HK-2 (cell line): Measurements from ENCODE around the gene CIAPIN1.
"Not testable (repeated sequence)": the region's sequence is repeated elsewhere in the genome, so short reads cannot be mapped to it uniquely, and the experiment has no call there.

ENCODE experiments used
- DNase-seq: peaks from one replicate; pipeline ENCODE4 v3.0.0-alpha.2; 2018; ENCODE audit not compliant: unreplicated experiment

The CIAPIN1 gene

DNA sequence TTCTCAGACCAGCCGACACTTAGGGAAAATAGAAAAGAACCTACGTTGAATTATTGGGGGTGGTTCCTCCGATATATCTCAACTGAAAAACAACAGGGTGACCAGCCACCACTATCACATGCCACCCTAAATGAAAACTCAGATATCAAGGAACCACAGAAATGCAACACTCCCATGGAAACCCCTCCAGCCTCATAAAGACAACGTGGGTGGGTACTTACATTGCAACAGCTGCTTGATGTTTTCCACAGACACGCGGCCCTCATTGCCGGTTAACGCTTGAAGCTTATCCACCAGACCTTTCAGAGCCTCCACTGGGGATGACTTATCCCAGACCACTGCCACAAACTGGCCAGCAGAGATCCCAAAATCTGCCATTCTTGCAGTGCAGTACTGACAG, 6.6 kb downstream of the CIAPIN1 start:
- DNase-seq = not testable (repeated sequence)

- not testable (repeated sequence) for DNase-seq
These were observed 7.2 kb downstream of the CIAPIN1 start for GRCh38 chr16:57439947-57440346.

GRCh38 chr16:57435838-57436237, 11.3 kb downstream of the CIAPIN1 start:
- DNase-seq = no peak

DNA sequence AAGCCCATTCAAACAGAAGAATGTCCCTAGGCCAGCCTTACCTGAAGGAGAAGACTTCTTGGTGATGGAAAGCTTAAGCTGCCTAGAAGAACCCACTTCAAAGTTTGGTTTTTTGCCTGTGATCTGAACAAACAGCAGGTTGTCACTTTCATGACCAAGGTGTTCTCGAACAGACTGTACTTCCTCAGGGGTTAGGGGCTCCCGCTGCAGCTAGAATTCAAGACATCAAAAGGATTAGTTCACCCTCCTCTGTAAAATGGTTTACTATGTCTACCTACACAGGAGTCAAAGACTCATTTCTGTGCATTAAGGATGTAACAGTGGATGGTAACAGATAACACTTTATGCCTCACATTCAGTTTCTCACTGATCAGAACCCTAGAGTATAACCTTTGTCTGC, 13.2 kb downstream of the CIAPIN1 start:
- no peak for DNase-seq

GRCh38 chr16:57432989-57433388, 14.2 kb downstream of the CIAPIN1 start:
- no peak for DNase-seq

DNA sequence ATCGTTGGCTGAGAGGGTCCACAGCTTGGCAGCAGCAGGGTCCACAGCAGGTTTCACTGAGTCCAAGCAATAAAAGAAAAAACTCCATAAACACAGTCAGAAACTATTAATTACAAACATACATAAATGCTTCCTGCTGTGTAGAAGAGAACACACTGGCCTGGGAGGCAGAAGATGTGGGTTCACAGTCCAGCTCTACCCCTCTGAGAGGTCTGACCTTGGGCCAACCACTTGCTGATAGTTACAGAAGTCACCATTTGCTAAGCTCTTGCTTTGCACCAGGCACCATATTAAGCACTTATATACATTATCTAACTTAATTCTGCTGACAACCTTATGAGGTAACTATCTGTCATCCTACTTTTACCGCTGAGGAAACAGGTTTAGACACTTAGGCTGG, 14.7 kb downstream of the CIAPIN1 start:
- no peak for DNase-seq

DNA sequence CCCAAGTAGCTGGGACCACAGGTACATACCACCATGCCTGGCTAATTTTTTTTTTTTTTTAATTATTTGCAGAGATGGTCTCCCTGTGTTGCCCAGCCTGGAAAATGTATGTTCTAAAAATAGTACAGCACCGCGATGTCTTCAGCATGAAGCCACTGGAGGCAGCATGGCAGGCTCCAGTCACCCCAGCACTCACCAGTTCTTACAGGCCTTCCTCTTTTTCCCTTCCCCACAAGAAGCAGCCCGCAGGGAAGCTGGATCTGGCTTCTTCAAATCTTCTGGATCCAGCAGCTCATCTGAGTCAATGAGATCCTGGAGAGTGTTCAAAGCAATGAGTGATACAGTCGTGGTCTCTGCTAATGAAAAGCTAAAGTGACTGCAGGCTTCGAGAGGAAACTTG, 16.2 kb downstream of the CIAPIN1 start:
- no peak for DNase-seq

DNA sequence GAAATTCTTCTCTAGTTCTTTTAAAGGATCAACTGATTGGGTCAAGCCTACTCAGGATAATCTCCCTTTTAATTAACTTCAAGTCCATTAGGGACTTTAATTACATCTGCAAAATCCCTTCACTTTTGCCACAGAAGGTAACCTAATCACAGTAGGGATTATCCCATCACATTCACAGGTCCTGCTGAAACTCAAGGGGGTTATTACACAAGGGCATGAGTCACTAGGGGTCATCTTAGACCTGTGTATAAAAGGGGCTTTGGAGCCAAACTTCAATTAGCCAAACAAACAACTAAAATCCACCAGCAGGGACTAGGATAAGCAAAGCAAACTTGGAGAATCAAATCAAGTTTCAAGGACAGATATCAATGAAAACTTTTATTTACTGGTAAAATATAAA, 19.4 kb downstream of the CIAPIN1 start:
- DNase-seq = no peak

DNA sequence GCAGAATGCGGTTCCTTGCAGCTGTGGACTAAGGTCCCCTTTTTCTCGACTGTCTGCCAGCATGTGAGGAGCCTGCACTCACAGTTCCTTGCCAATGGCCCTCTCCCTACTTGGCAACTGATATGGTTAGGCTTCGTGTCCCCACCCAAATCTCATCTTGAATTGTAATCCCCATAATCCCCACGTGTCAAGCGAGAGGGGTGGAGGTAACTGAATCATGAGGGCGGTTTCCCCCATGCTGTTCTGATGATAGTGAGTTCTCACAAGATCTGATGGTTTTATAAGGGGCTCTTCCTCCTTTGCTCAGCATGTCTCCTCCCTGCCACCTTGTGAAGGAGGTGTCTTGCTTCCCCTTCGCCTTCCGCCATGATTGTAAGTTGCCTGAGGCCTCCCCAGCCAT, 19.9 kb downstream of the CIAPIN1 start:
- DNase-seq = no peak

DNA sequence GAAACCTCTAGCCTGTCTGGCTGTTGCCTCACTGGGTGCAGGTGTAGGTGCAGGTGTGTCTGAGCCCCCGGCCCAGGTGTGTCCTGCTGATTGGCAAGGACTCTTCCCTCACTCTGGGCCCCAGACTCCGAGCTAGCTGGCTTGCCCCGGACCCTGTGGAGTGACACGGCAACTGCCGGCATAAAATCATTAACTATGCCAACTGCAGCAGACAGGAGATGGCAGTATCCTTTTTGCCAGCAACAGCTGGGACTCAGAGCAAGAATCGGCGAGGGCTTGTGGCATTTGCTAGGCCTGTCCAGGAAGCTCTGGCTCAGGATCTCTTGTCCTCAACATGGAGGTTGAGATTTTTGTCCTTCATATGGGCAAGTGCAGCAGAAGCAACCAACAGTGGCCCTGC, 20.8 kb downstream of the CIAPIN1 start:
- no peak for DNase-seq

DNA sequence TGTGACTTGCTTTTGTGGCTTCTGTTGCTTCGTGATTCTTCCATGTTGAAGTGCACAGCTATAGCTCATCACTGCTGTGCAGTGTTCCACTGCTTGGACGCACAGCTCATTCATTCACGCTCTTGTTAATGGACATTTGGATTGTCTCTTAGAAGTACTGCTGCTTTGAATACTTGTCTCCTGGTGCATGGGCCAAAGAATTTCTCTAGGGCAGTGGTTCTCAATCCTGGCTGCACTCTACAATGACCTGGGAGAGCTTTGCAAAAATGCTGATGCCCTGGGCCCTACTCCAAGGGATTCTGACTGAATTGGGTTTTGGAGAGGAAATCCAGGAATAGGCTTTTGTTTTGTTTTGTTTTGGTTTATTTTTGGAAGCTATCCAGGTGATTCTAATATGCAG, 22.6 kb downstream of the CIAPIN1 start:
- no peak for DNase-seq

- DNase-seq = no peak
These were observed 24.0 kb downstream of the CIAPIN1 start for GRCh38 chr16:57423152-57423551.

DNA sequence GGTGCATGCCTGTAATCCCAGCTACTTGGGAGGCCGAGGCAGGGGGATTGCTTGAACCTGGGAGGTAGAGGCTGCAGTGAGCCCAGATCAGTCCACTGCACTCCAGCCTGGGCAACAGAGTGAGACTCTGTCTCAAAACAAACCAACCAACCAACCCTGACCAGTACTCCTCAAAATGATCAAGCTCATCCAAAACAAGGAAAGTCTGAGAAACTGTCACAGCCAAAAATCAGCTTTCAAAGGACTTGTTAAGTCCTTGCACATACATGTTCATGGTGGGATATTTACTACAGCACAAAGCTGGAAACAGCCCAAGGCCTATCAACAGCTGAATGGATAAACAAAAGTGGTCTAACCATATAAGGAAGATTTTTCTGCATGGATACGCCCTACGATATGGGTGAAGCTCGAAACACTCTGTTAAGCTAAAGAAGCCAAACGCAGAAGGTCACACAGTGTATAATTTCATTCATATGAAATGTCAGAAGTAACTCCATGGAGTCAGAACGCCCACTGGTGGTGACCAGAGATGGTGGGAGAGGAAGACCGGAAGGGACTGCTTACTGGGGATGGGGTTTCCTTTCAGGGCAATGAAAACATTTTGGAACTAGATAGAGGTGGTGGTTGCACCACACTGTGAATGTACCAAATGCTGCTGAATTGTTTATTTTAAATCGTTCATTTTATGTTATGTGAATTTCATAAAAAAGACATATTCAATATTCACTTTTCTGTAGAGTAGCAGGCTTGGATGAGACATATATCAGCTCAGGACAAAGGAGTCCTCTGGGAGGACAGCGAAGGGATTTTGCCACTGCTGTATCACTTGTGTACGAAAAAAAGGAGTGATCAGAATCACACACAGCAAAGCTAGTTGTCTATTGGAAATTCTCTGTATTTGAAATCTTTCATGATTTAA, 24.9 kb downstream of the CIAPIN1 start:
- no peak for DNase-seq

DNA sequence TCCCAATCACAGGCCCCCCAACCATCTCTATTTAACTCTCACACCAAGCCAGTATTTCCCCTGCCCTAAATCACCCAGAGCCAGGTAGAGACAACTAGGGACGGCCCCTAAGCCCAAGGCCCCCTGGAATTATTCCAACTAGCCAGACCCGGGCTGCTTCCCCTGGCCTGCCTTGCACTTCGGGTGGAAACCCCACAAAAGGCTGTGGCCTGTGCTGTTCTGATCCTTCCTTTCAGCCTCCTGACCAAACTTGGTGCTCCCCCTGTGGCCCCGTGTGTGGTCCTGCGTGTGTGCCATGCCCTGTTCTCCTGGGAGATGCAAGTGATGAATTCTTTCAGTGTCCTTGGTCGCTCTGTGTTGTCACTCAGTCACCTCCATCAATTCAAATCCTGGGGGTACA, 27.7 kb downstream of the CIAPIN1 start:
- no peak for DNase-seq

DNA sequence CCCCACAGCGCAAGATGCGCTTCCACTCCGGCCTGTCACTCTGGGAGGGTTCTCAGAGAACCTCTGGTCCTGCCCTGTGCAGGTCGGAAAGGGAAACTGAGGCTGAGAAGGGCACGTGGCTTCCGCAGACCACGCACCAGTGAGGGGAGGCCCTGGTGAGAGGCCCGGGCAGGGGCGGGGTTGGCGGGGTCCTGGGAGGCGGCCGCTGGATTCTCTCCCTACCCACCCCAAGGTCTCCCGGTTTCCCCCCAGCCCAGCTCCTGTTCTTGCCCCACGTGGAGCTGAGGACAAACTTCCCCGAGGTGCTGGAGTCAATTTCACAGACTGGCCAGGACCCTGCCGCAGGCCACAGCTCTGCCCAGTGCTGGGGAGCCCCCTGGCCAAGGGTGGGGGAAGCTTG, 31.1 kb downstream of the CIAPIN1 start:
- no peak for DNase-seq

- no peak for DNase-seq
These were observed 33.5 kb downstream of the CIAPIN1 start for GRCh38 chr16:57413733-57414132.

DNA sequence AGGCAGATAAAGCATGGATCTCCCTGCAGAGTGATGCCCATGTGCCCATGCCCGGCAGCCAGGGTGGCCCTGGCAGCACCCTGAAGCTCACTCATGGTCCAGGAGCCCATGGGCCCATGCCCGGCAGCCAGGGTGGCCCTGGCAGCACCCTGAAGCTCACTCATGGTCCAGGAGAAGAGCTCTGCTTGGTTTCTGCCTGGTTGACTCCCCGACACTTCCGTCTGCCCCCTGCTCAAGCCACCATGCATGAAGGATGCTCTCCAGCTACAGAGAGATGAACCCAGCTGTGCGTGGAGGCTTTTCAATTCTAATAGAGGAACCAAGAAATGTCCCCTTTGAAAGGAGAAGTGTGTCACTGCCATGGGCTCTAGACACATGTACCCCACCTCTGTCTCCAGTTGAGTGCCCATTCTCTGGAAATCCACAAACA, 33.9 kb downstream of the CIAPIN1 start:
- no peak for DNase-seq

- no peak for DNase-seq
These were observed 34.6 kb downstream of the CIAPIN1 start for GRCh38 chr16:57412584-57412983.

DNA sequence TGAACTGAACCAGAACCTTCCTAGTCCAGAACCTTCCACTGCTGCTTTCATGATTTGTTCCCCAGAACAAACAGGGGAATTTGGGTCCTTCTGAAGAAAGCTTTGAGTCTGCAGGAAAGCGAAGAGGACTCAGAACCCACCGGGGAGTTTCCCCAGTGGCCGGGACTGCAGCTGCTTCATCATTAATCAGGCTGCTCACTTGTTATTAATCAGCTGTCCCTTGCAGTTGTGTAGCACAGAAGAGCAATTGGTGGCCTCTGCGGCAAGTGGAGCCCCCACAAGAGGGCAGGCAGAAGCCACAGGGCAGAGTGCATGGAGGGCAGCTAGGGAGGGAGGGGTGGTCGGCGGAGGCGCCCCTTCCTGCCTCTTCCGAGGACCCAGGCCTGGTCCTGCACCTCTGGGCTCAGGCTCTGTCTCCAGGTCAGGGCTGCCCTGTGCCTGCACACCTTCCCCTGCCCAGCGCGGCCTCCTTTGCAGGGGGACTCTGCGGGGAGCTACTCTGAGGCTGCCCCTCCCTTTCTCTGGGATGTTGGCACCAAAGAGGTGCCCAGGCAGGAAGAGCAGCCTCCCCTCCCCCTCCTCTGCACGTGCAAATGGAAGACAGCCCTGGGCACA, 35.7 kb downstream of the CIAPIN1 start:
- no peak for DNase-seq

DNA sequence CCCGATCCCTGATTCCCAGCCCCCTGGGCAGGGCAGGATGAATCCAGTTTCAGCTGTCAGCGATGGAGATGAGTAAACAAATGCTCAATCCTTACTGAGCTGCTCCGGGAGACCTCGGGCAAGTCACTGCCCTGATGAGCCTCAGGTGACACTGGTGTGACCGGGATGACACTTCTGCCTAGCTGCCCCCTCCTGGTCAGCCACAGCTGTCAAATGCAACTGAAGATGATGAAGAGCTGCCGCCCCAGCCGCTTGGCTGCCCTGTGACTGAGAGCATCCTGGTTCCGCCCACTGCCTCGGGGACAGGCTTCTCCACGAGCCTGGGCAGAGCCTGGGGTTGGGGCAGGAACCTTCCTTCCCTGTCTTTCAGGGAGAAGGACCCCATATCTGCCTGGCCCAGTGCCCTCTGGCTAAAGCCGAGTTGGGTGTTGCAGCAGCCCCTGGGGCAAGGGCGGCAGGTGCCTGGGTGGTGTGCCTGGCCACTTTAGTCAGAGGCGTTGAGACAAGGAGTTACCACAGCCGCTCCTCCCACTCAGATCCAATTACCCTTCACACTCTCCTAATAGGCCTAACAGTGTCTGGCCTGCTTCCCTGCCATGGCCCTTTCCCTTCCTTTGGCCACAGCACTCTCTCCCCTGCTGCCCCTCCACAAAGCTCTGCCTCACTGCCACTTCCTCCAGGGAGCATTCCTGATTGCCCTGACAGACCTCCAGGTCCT, 37.2 kb downstream of the CIAPIN1 start:
- no peak for DNase-seq

GRCh38 chr16:57409065-57409464, 38.1 kb downstream of the CIAPIN1 start:
- no peak for DNase-seq

GRCh38 chr16:57407521-57408353, 39.4 kb downstream of the CIAPIN1 start:
- DNase-seq = no peak
